H1 (cell line): Measurements from ENCODE around the gene SIX1. TPM values are rescaled to one million over a fixed set of nuclear protein-coding genes. Genes with fewer than 3 reads are reported as not detected.

Source experiments
- ATF3 ChIP-seq: IDR thresholded peaks from 2 replicates; pipeline ENCODE4 v1.6.1; 2011; ENCODE audit warnings: low read depth, mild to moderate bottlenecking, low read length; ENCODE audit not compliant: insufficient read depth
- CBX8 ChIP-seq: fragments of 300-800, 300-1000 bp; sonication (generic); IDR thresholded peaks from 2 replicates; pipeline ENCODE4 v1.7.1; 2016; ENCODE audit warnings: low read depth, low read length, borderline replicate concordance
- CHD7 ChIP-seq: fragments of 300-600 bp; sonication (generic); IDR thresholded peaks from 2 replicates; pipeline ENCODE4 v1.7.1; 2012; ENCODE audit warnings: low read length, moderate library complexity, mild to moderate bottlenecking, inconsistent platforms; ENCODE audit not compliant: insufficient replicate concordance
- FOSL1 ChIP-seq: IDR thresholded peaks from 2 replicates; pipeline ENCODE4 v1.6.1; 2011; ENCODE audit warnings: mild to moderate bottlenecking, low read depth, low read length, moderate library complexity; ENCODE audit not compliant: insufficient read depth
- SIRT6 ChIP-seq: IDR thresholded peaks from one replicate; pipeline ENCODE4 v1.7.1; 2012; ENCODE audit warnings: low read length, inconsistent platforms
- SIX5 ChIP-seq: IDR thresholded peaks from 2 replicates; pipeline ENCODE4 v1.6.1; 2011; ENCODE audit warnings: mild to moderate bottlenecking, low read depth, low read length
- SRF ChIP-seq: IDR thresholded peaks from 2 replicates; pipeline ENCODE4 v1.6.1; 2011; ENCODE audit warnings: mild to moderate bottlenecking, low read depth, low read length, moderate library complexity
- TCF12 ChIP-seq: IDR thresholded peaks from 2 replicates; pipeline ENCODE4 v1.6.1; 2011; ENCODE audit warnings: low read depth, mild to moderate bottlenecking, low read length
- polyA plus RNA-seq, 7 experiments: library from polyadenylated mRNA; depleted of rRNA in 3 of 7; stranded (reverse) in 5 of 7; unstranded in 2 of 7; fragments of >200 nt in 5 of 7; fragments of 200-250 nt in 2 of 7; gene quantifications; 1 replicate in 5 of 7; 2 replicates in 1 of 7; 4 replicates in 1 of 7; pipeline versions ENCODE4 v1.2.1 to v1.2.3, GENCODE V29; 2011 to 2013; ENCODE audit warnings: missing spikeins in 2 of 7, mixed read lengths in 2 of 7
- total RNA-seq: library from RNA; stranded (reverse); fragmentation: NEBNext Ultra II Directional; extraction: Animal tissue kit (Norgen Biotek cat#: 25700); gene quantifications from 2 replicates; pipeline ENCODE4 v1.2.1, GENCODE V29; 2021
- TF ChIP-seq, protein P1 (sequence below): IDR thresholded peaks from 2 replicates; pipeline ENCODE4 v1.6.1; 2011; ENCODE audit warnings: low read length, improper control_type of control experiment

The SIX1 gene
- total and polyA plus RNA-seq, 2 of the 8 experiments (the other 6 are each of a cell fraction or from before 2014, with no cell fraction given), result 0.03 to 0.69 TPM

GRCh38 chr14:60686865-60687264, 37.6 kb upstream of the SIX1 start (continued):
- TF ChIP-seq CHD7, result no peak
- TF ChIP-seq ATF3, result no peak
- no peak for TF ChIP-seq FOSL1
- TF ChIP-seq, protein P1, sequence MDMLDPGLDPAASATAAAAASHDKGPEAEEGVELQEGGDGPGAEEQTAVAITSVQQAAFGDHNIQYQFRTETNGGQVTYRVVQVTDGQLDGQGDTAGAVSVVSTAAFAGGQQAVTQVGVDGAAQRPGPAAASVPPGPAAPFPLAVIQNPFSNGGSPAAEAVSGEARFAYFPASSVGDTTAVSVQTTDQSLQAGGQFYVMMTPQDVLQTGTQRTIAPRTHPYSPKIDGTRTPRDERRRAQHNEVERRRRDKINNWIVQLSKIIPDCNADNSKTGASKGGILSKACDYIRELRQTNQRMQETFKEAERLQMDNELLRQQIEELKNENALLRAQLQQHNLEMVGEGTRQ, result no peak
- TF ChIP-seq SIRT6, result no peak
- TF ChIP-seq CBX8, result no peak
- no peak for TF ChIP-seq SIX5
- no peak for TF ChIP-seq SRF
- no peak for TF ChIP-seq TCF12
